Ishikawa (cell line): Measurements from ENCODE around the gene FGFR3.

Source experiments
- CEBPB ChIP-seq: IDR thresholded peaks from 2 replicates; pipeline ENCODE4 v1.6.1; 2012
- CREB1 ChIP-seq: IDR thresholded peaks from 2 replicates; pipeline ENCODE4 v1.6.1; 2012; ENCODE audit warnings: low read depth
- EP300 ChIP-seq: IDR thresholded peaks from 2 replicates; pipeline ENCODE4 v1.6.1; 2012; ENCODE audit warnings: borderline replicate concordance
- FOXM1 ChIP-seq: IDR thresholded peaks from 2 replicates; pipeline ENCODE4 v1.6.1; 2012; ENCODE audit warnings: low read depth, borderline replicate concordance
- RAD21 ChIP-seq: IDR thresholded peaks from 2 replicates; pipeline ENCODE4 v1.6.1; 2012; ENCODE audit warnings: low read depth
- TAF1 ChIP-seq: IDR thresholded peaks from 2 replicates; pipeline ENCODE4 v1.6.1; 2012; ENCODE audit warnings: low read depth, mild to moderate bottlenecking
- TCF12 ChIP-seq: IDR thresholded peaks from 2 replicates; pipeline ENCODE4 v1.6.1; 2012; ENCODE audit warnings: low read depth
- TEAD4 ChIP-seq: IDR thresholded peaks from 2 replicates; pipeline ENCODE4 v1.6.1; 2012
- USF1 ChIP-seq: IDR thresholded peaks from 2 replicates; pipeline ENCODE4 v1.6.1; 2012
- YY1 ChIP-seq: IDR thresholded peaks from 2 replicates; pipeline ENCODE4 v1.6.1; 2012; ENCODE audit warnings: low read depth
- ZBTB7A ChIP-seq: IDR thresholded peaks from 2 replicates; pipeline ENCODE4 v1.6.1; 2012; ENCODE audit warnings: low read depth
- TF ChIP-seq, protein P1 (sequence below): IDR thresholded peaks from 2 replicates; pipeline ENCODE4 v1.6.1; 2012
- TF ChIP-seq, protein P2 (sequence below): IDR thresholded peaks from 2 replicates; pipeline ENCODE4 v1.6.1; 2012; ENCODE audit warnings: low read depth, mild to moderate bottlenecking

DNA sequence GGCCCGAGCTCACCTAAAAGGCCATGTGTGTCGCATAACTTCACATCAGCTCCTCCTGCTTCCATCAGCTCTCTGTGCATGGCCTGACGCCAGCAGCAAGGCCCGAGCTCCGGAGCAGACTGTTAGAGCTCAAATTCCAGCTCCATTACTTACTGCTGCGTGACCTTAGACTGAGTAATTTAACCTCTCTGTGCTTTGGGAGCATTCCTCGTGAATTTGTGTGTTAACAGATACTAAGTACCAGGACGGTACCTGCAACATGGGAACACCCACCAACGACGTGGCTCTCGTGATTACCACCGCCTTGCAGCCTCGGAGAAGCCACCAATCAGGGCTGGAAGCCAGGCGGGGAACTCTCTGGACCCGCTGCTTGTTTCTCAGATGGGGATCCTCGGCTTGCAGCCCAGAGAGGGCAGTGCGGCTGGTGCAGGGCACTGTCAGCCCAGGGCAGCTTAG, 49.9 kb downstream of the FGFR3 start:
- TF ChIP-seq TAF1 (no peak), CREB1 (no peak), CEBPB (no peak), USF1 (no peak), TEAD4 (no peak), EP300 (no peak), YY1 (no peak), TCF12 (no peak), RAD21 (no peak), ZBTB7A (no peak), FOXM1 (no peak)
- TF ChIP-seq, protein P1, sequence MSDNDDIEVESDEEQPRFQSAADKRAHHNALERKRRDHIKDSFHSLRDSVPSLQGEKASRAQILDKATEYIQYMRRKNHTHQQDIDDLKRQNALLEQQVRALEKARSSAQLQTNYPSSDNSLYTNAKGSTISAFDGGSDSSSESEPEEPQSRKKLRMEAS, result no peak
- TF ChIP-seq, protein P2, sequence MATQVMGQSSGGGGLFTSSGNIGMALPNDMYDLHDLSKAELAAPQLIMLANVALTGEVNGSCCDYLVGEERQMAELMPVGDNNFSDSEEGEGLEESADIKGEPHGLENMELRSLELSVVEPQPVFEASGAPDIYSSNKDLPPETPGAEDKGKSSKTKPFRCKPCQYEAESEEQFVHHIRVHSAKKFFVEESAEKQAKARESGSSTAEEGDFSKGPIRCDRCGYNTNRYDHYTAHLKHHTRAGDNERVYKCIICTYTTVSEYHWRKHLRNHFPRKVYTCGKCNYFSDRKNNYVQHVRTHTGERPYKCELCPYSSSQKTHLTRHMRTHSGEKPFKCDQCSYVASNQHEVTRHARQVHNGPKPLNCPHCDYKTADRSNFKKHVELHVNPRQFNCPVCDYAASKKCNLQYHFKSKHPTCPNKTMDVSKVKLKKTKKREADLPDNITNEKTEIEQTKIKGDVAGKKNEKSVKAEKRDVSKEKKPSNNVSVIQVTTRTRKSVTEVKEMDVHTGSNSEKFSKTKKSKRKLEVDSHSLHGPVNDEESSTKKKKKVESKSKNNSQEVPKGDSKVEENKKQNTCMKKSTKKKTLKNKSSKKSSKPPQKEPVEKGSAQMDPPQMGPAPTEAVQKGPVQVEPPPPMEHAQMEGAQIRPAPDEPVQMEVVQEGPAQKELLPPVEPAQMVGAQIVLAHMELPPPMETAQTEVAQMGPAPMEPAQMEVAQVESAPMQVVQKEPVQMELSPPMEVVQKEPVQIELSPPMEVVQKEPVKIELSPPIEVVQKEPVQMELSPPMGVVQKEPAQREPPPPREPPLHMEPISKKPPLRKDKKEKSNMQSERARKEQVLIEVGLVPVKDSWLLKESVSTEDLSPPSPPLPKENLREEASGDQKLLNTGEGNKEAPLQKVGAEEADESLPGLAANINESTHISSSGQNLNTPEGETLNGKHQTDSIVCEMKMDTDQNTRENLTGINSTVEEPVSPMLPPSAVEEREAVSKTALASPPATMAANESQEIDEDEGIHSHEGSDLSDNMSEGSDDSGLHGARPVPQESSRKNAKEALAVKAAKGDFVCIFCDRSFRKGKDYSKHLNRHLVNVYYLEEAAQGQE, result no peak
